H1 (cell line): ENCODE data around the gene RASA1. TPM values are rescaled to one million over a fixed set of nuclear protein-coding genes. Genes with fewer than 3 reads are reported as not detected.

ENCODE experiments used
- ASH2L ChIP-seq: fragments of 200-600, 300-600 bp; sonication (generic); IDR thresholded peaks from one replicate; pipeline ENCODE4 v1.7.1; 2017; ENCODE audit warnings: low read length
- POLR2AphosphoS5 ChIP-seq: IDR thresholded peaks from 2 replicates; pipeline ENCODE4 v1.6.1; 2011; ENCODE audit warnings: low read depth, low read length
- polyA plus RNA-seq, 7 experiments: library from polyadenylated mRNA; depleted of rRNA in 3 of 7; stranded (reverse) in 5 of 7; unstranded in 2 of 7; fragments of >200 nt in 5 of 7; fragments of 200-250 nt in 2 of 7; gene quantifications; 1 replicate in 5 of 7; 2 replicates in 1 of 7; 4 replicates in 1 of 7; pipeline versions ENCODE4 v1.2.1 to v1.2.3, GENCODE V29; 2011 to 2013; ENCODE audit warnings: missing spikeins in 2 of 7, mixed read lengths in 2 of 7
- total RNA-seq: library from RNA; stranded (reverse); fragmentation: NEBNext Ultra II Directional; extraction: Animal tissue kit (Norgen Biotek cat#: 25700); gene quantifications from 2 replicates; pipeline ENCODE4 v1.2.1, GENCODE V29; 2021
- TF ChIP-seq, protein P1 (sequence below): IDR thresholded peaks from 2 replicates; pipeline ENCODE4 v1.6.1; 2012; ENCODE audit warnings: low read length, inconsistent platforms

RASA1 gene
- total and polyA plus RNA-seq, 2 of the 8 experiments (the other 6 are each of a cell fraction or from before 2014, with no cell fraction given): 15.9 to 33.8 TPM

DNA sequence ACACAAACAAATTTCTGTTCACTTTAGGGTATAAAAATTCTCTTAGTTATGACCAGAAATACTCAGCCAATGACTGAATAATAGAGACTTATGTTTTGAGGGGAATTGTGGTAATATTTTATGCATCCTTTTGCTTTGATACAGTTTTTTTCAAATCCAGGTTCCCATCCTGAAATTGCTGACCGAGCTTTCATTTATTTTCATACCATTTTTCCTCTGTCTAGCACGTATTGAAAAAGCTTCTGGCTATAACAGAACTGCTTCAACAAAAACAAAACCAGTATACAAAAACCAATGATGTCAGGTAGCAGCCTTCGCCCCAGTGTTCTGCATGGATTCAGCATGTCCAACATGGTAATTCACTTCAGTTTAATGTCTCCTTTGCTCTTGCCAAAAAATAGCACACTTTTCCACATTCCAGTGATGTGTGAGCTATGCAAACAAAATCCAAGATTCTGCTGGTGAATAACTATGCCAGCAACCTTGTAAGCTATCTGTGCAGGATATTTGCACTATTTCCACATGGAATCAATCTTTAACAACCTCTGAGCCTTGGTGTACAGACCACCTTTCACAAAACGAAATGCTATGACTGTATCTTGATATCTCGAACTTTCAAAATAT is 123.0 kb downstream of the RASA1 start (continued):
- TF ChIP-seq, protein P1, sequence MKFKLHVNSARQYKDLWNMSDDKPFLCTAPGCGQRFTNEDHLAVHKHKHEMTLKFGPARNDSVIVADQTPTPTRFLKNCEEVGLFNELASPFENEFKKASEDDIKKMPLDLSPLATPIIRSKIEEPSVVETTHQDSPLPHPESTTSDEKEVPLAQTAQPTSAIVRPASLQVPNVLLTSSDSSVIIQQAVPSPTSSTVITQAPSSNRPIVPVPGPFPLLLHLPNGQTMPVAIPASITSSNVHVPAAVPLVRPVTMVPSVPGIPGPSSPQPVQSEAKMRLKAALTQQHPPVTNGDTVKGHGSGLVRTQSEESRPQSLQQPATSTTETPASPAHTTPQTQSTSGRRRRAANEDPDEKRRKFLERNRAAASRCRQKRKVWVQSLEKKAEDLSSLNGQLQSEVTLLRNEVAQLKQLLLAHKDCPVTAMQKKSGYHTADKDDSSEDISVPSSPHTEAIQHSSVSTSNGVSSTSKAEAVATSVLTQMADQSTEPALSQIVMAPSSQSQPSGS: no peak
- TF ChIP-seq POLR2AphosphoS5 (no peak), ASH2L (no peak)
